HG03442 (cell line): ENCODE measurements around the gene CST1.

Source experiments
- ATAC-seq: cut with Tn5 transposase; IDR thresholded peaks from one replicate; pipeline ENCODE4 v1.9.1; 2021; ENCODE audit warnings: mild to moderate bottlenecking, moderate library complexity; ENCODE audit not compliant: unreplicated experiment

Gene CST1

GRCh38 chr20:23710771-23711170 lies 40.0 kb downstream of the CST1 start:
- ATAC-seq = no peak

- ATAC-seq = no peak
Observed at GRCh38 chr20:23705895-23706294, 44.8 kb downstream of the CST1 start.

- ATAC-seq = no peak
Observed at GRCh38 chr20:23702021-23702420, 48.7 kb downstream of the CST1 start.

GRCh38 chr20:23700931-23701330 lies 49.8 kb downstream of the CST1 start:
- no peak for ATAC-seq

GRCh38 chr20:23697947-23698346 lies 52.8 kb downstream of the CST1 start:
- no peak for ATAC-seq
